Right atrium auricular region (tissue), 2 donors: ENCODE data around the gene FAM83B. TPM values are rescaled to one million over a fixed set of nuclear protein-coding genes. Genes with fewer than 3 reads are reported as not detected.

Experiments used
- DNase-seq: peaks from one replicate; pipeline ENCODE4 v3.0.0-alpha.2; 2019; ENCODE audit warnings: low spot score
- H3K27ac ChIP-seq, 2 donors: fragments of 200-600 bp; sonication (generic); 1 replicate in 1 of 2; 2 replicates in 1 of 2; pipeline ENCODE4 v1.5.1; 2016 to 2019
- H3K27me3 ChIP-seq, 2 donors: fragments of 200-600 bp; sonication (generic); one replicate each; pipeline versions ENCODE4 v1.5.1 to v1.6.0; 2017 to 2019
- H3K36me3 ChIP-seq: fragments of 200-600 bp; sonication (generic); one replicate; pipeline ENCODE4 v1.5.1; 2016
- H3K4me1 ChIP-seq, 2 donors: fragments of 200-600 bp; sonication (generic); one replicate each; pipeline versions ENCODE4 v1.5.1 to v1.6.0; 2017 to 2019
- H3K4me3 ChIP-seq, 2 donors: fragments of 200-600 bp; sonication (generic); 1 replicate in 1 of 2; 2 replicates in 1 of 2; pipeline ENCODE4 v1.5.1; 2017 to 2019; ENCODE audit warnings: mild to moderate bottlenecking in 1 of 2, moderate library complexity in 1 of 2
- H3K9me3 ChIP-seq, 2 donors: fragments of 200-600 bp; sonication (generic); one replicate each; pipeline ENCODE4 v1.5.1; 2019
- total RNA-seq, 2 donors: library from RNA; depleted of rRNA; stranded (reverse); fragments of >200 nt; gene quantifications; one replicate each; pipeline ENCODE4 v1.1.0, GENCODE V29; 2016
- TF ChIP-seq, protein P1 (sequence below), 2 donors: fragments of 200-600 bp; sonication (generic); IDR thresholded peaks; one replicate each; pipeline ENCODE4 v1.5.1; 2019; ENCODE audit warnings: antibody characterized with exemption in 2 of 2

The FAM83B gene
- total RNA-seq, 2 donors from 2014 or later, result 8.9 to 19.6 TPM

DNA sequence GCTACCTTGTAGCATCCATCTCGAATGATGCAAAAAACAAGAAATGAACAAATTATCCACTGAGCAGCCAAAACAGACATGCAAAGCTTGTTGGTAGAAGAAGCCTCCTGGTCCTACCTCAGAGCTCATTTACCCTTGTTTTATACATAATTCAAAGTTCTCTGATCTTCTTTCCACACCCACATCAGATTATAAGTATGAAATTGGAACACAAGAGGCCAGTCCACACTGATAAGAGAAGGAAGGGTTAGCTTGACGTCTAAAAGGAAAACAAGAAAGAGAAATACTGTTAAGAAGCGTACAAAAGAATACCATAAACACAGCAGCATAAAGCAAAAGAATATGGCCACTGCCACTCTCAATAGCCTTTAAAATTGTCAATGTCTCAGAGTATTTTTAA is 49.7 kb downstream of the FAM83B start:
- Histone ChIP-seq H3K4me3 (no peak overlapping the region), H3K4me1 (no peaks in the 10 kb centered on the region), H3K36me3 (no peaks in the 10 kb centered on the region), H3K9me3 (no peaks in the 10 kb centered on the region), H3K27ac (no peak overlapping the region), H3K27me3 (no peaks in the 10 kb centered on the region)
- DNase-seq, result no peak
- TF ChIP-seq, protein P1, sequence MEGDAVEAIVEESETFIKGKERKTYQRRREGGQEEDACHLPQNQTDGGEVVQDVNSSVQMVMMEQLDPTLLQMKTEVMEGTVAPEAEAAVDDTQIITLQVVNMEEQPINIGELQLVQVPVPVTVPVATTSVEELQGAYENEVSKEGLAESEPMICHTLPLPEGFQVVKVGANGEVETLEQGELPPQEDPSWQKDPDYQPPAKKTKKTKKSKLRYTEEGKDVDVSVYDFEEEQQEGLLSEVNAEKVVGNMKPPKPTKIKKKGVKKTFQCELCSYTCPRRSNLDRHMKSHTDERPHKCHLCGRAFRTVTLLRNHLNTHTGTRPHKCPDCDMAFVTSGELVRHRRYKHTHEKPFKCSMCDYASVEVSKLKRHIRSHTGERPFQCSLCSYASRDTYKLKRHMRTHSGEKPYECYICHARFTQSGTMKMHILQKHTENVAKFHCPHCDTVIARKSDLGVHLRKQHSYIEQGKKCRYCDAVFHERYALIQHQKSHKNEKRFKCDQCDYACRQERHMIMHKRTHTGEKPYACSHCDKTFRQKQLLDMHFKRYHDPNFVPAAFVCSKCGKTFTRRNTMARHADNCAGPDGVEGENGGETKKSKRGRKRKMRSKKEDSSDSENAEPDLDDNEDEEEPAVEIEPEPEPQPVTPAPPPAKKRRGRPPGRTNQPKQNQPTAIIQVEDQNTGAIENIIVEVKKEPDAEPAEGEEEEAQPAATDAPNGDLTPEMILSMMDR (IDR thresholded peaks at IDR 0.05), result no peak

DNA sequence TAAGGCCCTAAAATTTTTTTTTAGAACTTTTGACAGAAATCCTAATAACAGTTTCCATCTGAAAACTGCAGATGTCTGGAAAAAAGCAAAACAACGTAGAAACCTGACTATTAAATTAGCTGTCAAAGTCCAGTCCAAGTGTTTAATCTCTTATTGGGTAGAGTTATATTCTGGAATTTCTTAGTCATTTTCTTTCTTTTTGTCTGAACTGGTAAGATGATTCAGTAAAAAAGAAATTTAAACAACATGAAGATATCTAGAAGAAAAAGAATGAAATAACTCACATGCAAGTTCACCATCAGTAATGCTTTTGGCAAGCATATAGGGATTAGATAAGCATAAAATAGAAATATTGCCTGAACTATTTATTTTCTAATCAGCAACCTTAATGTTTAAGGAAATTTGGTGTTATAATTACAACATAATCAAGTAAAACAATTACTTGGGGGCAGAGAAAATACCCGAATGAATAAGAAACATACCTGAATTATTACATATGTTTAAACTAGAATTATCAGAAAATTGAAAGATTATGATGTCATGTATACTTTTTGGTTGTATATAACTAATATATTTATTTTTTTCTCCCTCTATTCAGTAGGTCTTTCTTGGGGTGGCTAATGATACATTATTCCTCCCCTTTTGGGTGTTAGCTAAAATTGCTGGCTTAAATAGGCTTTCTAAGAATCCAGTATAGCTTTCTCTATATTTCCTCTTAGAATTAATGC is 51.1 kb downstream of the FAM83B start:
- TF ChIP-seq, protein P1 (IDR thresholded peaks at IDR 0.05), result no peak
- Histone ChIP-seq H3K4me3 (no peak overlapping the region), H3K9me3 (no peaks in the 10 kb centered on the region), H3K27me3 (no peaks in the 10 kb centered on the region), H3K27ac (no peak overlapping the region), H3K36me3 (no peaks in the 10 kb centered on the region), H3K4me1 (no peaks in the 10 kb centered on the region)
- no peak for DNase-seq

DNA sequence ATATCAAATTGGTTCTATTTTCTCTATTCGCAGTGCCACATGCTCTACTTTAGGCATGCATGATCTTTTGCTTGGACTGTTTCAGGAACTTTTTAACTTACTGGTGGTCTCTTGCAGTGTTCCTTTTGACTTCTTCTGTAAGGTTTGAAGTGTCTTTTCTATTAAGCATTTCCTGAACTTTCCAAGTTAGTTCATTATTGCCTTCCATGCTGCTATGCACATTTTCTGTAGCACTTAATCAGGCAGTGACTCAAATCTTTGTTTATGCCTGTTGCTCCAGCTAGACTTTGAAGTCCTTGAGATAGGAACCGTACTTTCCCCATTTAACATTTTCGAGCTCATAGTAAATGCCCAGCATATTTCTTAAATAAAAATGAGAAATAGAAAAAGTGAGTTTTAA is 52.2 kb downstream of the FAM83B start:
- H3K27me3 ChIP-seq, result no peaks in the 10 kb centered on the region
- no peak overlapping the region for H3K4me3 ChIP-seq
- H3K9me3 ChIP-seq, result no peaks in the 10 kb centered on the region
- no peaks in the 10 kb centered on the region for H3K4me1 ChIP-seq
- no peaks in the 10 kb centered on the region for H3K36me3 ChIP-seq
- DNase-seq, result no peak
- no peak overlapping the region for H3K27ac ChIP-seq
- TF ChIP-seq, protein P1 (IDR thresholded peaks at IDR 0.05), result no peak

DNA sequence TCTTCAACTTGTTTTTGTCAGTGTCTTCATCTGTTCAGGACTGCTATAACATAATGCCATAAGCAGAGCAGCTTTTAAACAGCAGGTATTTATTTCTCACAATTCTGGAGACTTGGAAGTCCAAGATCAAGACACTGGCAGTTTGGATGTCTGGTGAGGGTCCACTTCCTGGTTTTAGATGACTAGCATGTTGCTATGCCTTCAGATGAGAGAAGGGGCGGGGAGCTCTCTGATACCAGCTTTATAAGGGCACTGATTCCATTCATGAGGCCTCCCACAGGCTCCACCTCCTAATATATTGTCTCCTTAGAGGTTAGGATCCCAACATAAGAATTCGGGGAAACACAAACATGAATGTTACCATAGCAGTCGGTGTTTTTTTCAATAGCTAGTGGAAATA is 52.9 kb downstream of the FAM83B start:
- TF ChIP-seq, protein P1 (IDR thresholded peaks at IDR 0.05), result no peak
- no peak overlapping the region for H3K27ac ChIP-seq
- H3K27me3 ChIP-seq, result no peaks in the 10 kb centered on the region
- H3K36me3 ChIP-seq, result no peaks in the 10 kb centered on the region
- no peak for DNase-seq
- H3K4me3 ChIP-seq, result no peak overlapping the region
- no peaks in the 10 kb centered on the region for H3K4me1 ChIP-seq
- no peaks in the 10 kb centered on the region for H3K9me3 ChIP-seq

DNA sequence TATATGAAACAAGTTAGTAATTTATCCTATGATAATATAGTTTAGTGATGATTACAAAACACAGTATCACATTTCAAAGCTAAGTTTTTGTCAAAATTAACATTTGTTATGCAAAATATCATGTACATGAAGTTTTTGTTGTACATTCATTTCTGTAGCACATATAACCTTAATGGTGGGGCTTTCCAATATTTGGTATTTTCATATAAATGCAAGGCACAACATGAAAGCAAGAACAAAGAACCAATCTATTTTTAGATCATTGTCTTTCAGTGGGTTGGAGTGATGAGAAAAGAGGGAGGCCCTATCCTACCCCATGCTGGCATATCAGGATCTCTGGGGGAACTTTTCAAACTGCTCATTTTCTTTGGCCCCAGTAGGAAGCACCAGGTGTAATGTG is 53.4 kb downstream of the FAM83B start:
- no peak overlapping the region for H3K27ac ChIP-seq
- no peaks in the 10 kb centered on the region for H3K9me3 ChIP-seq
- no peak overlapping the region for H3K4me3 ChIP-seq
- TF ChIP-seq, protein P1 (IDR thresholded peaks at IDR 0.05), result no peak
- H3K36me3 ChIP-seq, result no peaks in the 10 kb centered on the region
- no peaks in the 10 kb centered on the region for H3K27me3 ChIP-seq
- no peak for DNase-seq
- no peaks in the 10 kb centered on the region for H3K4me1 ChIP-seq

DNA sequence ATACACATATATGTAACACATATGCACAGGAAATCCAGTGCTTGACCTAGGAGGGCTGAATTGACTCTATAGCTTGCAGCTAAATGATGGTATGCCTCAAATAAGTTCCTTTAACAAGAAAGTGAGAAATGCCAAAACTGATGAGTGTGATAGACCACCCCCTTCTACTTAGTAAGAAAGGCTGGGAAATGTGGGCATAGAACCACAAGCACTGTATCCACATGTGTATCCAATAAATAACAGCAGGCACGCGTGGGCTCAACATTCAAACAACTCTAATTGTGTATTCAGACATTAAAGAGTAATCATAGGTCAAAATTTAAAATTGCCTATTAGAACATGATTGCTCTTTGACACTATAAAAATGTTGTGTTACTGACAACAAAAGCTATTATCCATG is 54.1 kb downstream of the FAM83B start:
- H3K9me3 ChIP-seq, result no peaks in the 10 kb centered on the region
- no peaks in the 10 kb centered on the region for H3K36me3 ChIP-seq
- H3K4me1 ChIP-seq, result no peaks in the 10 kb centered on the region
- H3K4me3 ChIP-seq, result no peak overlapping the region
- TF ChIP-seq, protein P1 (IDR thresholded peaks at IDR 0.05), result no peak
- H3K27me3 ChIP-seq, result no peaks in the 10 kb centered on the region
- no peak for DNase-seq
- H3K27ac ChIP-seq, result no peak overlapping the region
